Mesodermal cell (in vitro differentiated cells): ENCODE data around the gene KIAA1671.

Experiments used
- H3K27ac ChIP-seq: 2 replicates; pipeline ENCODE4 v1.7.0; 2013; ENCODE audit warnings: mild to moderate bottlenecking, low read depth, low read length, moderate library complexity; ENCODE audit not compliant: severe bottlenecking
- H3K36me3 ChIP-seq: 2 replicates; pipeline ENCODE4 v1.7.1; 2013; ENCODE audit warnings: mild to moderate bottlenecking, low read length, moderate library complexity; ENCODE audit not compliant: control insufficient read depth, insufficient read depth
- H3K4me1 ChIP-seq: one replicate; pipeline ENCODE4 v1.7.1; 2013; ENCODE audit warnings: mild to moderate bottlenecking, low read length; ENCODE audit not compliant: insufficient read depth, control insufficient read depth, poor library complexity, severe bottlenecking
- H3K4me3 ChIP-seq: 2 replicates; pipeline ENCODE4 v1.7.0; 2013; ENCODE audit warnings: low read length, control low read depth, mild to moderate bottlenecking; ENCODE audit not compliant: insufficient read depth, poor library complexity, severe bottlenecking; ENCODE audit errors: extremely low read depth
- H3K9me3 ChIP-seq: 2 replicates; pipeline ENCODE4 v1.7.1; 2013; ENCODE audit warnings: mild to moderate bottlenecking, low read length, moderate library complexity; ENCODE audit not compliant: control insufficient read depth
- WGBS, 2 experiments: methylation state at CpG; one replicate each; pipeline ENCODE4 v1.1.5; 2013; ENCODE audit warnings: missing lambda C conversion rate in 2 of 2; ENCODE audit not compliant: insufficient coverage in 2 of 2; 5-methylcytosine and 5-hydroxymethylcytosine counted together

Gene KIAA1671

DNA sequence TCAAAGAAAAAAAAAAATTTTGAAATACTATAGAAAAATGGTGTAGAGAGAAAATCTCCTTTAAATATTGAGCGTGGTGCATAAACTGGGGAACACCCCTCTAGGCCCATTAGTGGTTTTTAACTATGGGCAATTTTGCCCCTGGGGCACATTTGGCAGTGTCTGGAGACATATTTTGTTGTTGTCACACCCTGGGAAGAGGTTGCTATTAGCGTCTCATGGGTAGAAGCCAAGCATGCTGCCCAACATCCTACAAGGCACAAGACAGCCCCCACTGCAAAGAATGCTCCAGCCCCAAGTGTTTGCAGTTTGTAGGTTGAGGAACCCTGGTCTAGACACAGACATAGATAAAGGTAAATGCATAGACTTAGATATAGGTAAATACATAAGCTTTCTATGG is 92.6 kb downstream of the KIAA1671 start:
- Histone ChIP-seq H3K4me3 (no peak overlapping the region), H3K36me3 (peaks cover 33% of the 10 kb centered on the region), H3K9me3 (peaks cover 6% of the 10 kb centered on the region), H3K27ac (no peak overlapping the region), H3K4me1 (no peaks in the 10 kb centered on the region)
- 92 to 100% methylated on average over 1 of the region's 2 CpGs for WGBS, 2 experiments

DNA sequence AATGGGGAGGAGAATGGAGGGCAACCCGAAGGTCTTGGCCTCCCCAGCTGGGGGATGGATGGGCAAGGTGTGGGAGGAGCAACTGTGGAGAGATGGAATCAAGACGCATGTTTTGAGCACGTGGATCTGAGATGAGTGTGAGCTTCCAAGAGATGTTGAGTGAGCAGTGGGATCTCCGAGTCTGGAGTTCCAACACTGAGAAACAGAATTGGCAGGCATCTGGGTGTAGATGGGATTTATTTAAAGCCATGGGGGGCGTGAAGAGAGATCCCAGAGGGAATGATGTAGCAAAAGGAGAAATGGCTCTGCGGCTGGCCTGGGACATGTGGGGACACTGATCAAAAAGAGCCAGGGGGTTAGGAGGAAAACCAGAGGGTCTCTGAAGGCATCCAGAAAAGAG is 95.6 kb downstream of the KIAA1671 start:
- Histone ChIP-seq H3K4me3 (no peak overlapping the region), H3K9me3 (peaks cover 15% of the 10 kb centered on the region), H3K27ac (no peak overlapping the region), H3K36me3 (peaks cover 37% of the 10 kb centered on the region), H3K4me1 (peaks cover 4% of the 10 kb centered on the region)
- WGBS, 2 experiments: 88 to 92% methylated on average over 6 of the region's 6 CpGs

DNA sequence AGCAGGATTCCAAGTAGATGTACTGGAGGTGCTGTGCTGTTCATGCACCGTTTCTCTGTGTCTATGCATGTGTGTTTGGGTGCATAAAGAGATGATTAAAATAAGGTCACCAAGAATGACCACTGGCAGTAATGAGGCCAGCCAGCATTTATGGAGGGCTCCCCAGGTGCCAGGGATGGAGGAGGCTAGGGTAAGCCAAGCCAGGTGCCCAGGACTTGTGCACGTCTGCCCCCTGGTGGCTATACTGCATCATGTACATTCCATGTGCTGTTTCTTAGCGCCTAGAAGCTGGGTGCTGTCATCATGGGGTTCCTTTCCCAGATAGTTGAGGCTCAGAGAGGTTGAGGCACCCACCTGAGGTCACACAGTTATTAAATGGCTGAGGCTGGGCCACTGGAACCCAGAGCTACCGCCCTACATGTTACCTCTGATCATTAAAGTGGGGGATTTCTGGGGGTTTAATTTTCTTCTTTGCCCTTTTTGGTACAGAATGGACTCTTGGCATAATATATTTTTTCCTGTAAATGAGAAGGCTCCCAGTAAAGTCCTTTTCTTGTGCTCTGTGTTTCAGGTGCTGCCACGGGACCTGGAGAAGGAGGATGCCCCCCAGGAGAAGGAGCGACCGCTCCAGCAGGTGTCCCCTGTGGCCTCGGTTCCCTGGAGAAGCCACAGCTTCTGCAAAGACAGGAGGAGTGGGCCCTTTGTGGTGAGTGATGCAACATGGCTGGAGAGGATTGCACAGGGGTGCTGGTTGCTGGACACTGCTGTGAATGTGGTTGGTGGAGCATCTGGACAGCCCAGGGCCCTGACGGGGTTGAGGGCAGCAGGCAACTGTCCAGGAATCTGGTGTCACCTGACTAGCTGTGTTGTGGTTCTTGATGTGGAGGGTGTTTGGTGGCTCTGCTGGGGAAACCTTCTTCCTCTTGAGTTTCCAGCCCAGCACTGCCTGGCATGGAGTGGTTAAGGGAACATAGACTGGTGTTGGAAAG is 96.4 kb downstream of the KIAA1671 start:
- WGBS, 2 experiments: 69 to 78% methylated on average over 6 to 9 of the region's 9 CpGs
- Histone ChIP-seq H3K4me1 (peaks cover 8% of the 10 kb centered on the region), H3K9me3 (peaks cover 15% of the 10 kb centered on the region), H3K36me3 (peaks cover 37% of the 10 kb centered on the region), H3K27ac (no peak overlapping the region), H3K4me3 (no peak overlapping the region)

DNA sequence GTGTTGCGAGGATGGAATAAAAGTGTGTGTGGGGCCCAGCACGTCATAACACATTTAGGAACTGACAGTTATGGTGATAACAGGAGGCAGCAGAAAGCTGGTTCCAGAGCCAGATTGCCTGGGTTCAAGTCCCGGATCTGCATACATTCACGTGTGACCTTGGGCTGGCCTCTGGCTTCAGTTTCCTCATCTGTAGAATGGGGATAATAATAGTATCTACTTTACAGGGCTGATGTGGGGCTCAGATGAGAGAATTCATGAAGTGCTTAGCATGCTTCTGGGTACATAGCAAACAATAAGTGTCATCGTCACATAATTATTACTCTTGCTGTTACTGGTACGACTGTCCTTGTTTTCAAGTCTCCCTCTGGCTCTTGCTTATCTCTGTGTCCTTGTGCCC is 97.3 kb downstream of the KIAA1671 start:
- Histone ChIP-seq H3K4me3 (no peak overlapping the region), H3K9me3 (peaks cover 15% of the 10 kb centered on the region), H3K27ac (no peak overlapping the region), H3K36me3 (peaks cover 37% of the 10 kb centered on the region), H3K4me1 (peaks cover 8% of the 10 kb centered on the region)
- WGBS, 2 experiments: 92 to 96% methylated on average over 6 of the region's 6 CpGs

DNA sequence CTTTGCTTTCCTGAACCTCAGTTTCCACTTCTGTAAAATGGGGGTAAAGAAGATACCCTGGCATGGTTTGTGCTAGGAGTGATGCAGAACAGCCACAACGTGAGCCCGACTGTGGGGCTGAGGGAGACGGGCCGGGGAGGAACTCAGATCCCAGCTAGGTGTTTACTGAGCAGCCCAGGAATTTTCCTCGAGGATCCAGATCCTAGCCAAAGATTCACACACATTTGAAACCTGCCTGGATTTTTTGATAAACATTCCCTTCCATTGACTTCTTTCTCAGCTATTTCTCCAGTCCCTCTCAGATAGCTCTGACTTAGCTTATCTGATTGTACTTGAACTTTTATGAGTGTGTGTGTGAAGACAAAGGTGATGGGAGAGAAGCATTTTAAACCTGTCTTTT is 98.0 kb downstream of the KIAA1671 start:
- H3K4me3 ChIP-seq: no peak overlapping the region
- peaks cover 8% of the 10 kb centered on the region for H3K4me1 ChIP-seq
- peaks cover 15% of the 10 kb centered on the region for H3K9me3 ChIP-seq
- WGBS, 2 experiments: 100% methylated on average over 4 to 5 of the region's 5 CpGs
- peaks cover 37% of the 10 kb centered on the region for H3K36me3 ChIP-seq
- no peak overlapping the region for H3K27ac ChIP-seq

DNA sequence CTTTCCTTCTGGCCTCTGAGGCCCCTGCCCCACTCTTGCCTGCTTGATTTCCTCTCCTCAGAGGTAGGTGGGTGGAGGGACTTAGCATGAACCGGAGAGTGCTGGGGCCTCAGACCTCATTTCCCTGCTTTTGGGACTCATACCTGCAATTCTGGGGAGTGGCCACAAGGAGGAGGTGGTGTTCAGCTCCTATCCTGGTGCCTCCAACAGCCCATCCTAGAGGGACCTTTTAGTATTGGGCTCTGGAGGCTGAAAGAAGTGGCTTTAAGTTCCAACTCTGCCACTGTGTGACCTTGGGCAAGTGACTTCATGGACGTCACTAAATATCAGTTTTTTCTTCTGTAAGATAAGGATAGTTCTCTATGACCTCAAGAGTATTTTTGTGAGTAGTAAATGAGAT is 98.6 kb downstream of the KIAA1671 start:
- H3K4me1 ChIP-seq: peaks cover 8% of the 10 kb centered on the region
- WGBS, 2 experiments: 80% methylated on average over 1 of the region's 2 CpGs; no CpG with 5 or more reads in 1 of the 2 experiments
- H3K4me3 ChIP-seq: no peak overlapping the region
- no peak overlapping the region for H3K27ac ChIP-seq
- H3K9me3 ChIP-seq: peaks cover 15% of the 10 kb centered on the region
- H3K36me3 ChIP-seq: peaks cover 37% of the 10 kb centered on the region

DNA sequence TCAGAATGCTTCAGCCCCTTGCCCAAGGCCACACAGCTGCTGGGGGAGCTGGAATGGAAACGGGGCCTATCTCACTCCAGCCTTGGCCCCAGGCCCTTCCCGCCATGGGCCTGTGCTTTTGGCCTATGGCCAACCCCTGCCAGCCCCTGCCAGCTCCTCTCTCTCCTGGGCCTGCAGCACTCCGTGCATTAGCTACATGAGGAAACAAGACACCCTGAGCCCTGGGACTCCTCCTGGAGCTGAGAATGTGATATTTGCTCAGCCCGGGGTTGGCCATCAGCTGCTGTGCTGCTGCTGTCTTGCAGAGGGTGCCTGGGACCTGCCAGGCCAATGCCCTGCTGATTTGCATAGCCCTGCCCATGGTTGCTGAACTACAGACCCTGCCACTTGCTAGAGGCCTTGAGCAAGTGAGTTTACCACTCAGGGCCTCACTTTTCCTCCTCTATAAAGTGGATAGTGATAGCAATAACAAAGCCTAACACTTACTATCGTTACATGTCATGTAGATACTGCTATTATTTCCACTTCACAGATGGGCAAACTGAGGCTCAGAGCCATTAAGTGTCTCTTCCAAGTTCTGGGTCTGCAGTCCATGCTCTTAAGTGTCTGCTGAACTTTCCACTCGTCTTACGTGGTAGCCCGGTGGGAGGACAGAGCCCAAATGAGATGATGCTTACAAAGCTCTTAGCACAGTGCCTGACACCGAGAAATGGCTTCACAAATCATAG is 99.6 kb downstream of the KIAA1671 start:
- H3K27ac ChIP-seq: no peak overlapping the region
- 84 to 100% methylated on average over 5 to 8 of the region's 9 CpGs for WGBS, 2 experiments
- no peak overlapping the region for H3K4me3 ChIP-seq
- H3K4me1 ChIP-seq: peaks cover 8% of the 10 kb centered on the region
- H3K36me3 ChIP-seq: peaks cover 37% of the 10 kb centered on the region
- H3K9me3 ChIP-seq: peaks cover 15% of the 10 kb centered on the region

DNA sequence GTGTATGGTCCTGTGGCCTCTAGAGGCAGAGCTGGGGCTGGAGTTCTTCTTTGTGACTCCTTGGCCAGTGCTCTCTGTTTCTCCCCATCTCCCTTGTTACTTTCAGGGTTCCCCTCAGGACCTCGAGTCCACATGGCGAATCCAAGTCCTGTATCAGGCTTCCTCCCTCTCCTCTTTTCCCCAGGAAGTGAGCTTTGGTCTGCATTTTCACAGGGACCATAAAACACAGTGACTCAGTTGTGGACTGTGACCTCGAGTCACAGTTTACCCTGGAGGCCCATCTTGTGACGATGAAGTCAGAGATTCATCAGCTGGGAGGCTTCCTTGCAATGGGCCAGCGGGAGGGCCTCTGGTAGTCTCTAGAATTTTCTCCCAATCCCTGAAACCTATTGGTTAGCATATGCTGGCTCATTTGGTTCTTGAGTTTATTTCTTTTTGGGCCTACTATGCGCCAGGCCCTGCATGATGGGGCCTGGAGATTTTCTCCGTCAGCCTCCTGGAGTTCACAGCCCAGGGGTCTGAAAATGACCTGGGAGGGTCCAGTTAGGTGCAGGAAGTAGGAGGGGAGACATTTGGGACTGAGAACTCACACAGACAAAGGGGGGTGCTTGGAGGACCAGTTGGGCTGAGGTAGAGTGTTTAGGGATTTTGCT is 100.8 kb downstream of the KIAA1671 start:
- Histone ChIP-seq H3K27ac (no peak overlapping the region), H3K4me1 (peaks cover 8% of the 10 kb centered on the region), H3K9me3 (peaks cover 15% of the 10 kb centered on the region), H3K36me3 (peaks cover 39% of the 10 kb centered on the region), H3K4me3 (no peak overlapping the region)
- WGBS, 2 experiments: 94 to 95% methylated on average over 7 of the region's 7 CpGs

DNA sequence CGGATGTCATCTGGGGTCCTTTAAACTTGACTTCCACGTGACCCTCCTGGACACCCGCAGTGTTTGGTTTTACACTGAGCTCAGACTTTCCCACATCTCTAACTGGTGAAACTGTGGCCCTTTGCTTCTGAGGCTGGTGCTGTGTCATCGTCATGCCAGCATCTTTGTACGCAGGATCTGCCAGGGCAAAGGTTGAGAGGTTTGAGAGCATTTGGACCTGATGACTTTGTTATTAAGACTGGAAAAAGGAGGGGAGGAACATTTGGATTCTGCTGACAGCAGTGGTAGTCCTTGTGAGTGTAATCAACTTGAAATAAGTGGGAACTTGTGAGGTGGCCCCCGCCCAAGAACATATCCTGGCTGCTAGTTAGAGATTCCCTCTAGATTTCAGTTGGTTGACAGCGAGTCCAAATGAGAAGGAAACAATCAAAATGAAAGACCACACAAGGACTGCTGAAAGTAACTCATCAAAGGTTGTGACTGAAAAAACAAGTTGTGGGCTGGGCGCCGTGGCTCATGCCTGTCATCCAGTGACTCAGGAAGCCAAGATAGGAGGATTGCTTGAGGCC is 102.5 kb downstream of the KIAA1671 start:
- peaks cover 27% of the 10 kb centered on the region for H3K36me3 ChIP-seq
- 98% methylated on average over 5 to 8 of the region's 9 CpGs for WGBS, 2 experiments
- no peak overlapping the region for H3K4me3 ChIP-seq
- H3K27ac ChIP-seq: no peak overlapping the region
- H3K9me3 ChIP-seq: peaks cover 10% of the 10 kb centered on the region
- peaks cover 8% of the 10 kb centered on the region for H3K4me1 ChIP-seq
